Sigmoid colon (tissue), 4 donors: ENCODE data around the gene MRC2.

Experiments
- POLR2AphosphoS5 ChIP-seq, 4 donors: sonication (generic); formaldehyde crosslinking; IDR thresholded peaks; one replicate each; pipeline ENCODE4 v1.6.1; 2017; ENCODE audit warnings: antibody characterized with exemption in 4 of 4
- TF ChIP-seq, protein P1 (sequence below), 4 experiments: fragments of 450-650 bp in 3 of 4; fragments of 200-600 bp in 1 of 4; IDR thresholded peaks; one replicate each; pipeline ENCODE4 v1.5.1; 2016 to 2019; ENCODE audit warnings: antibody characterized with exemption in 4 of 4, mild to moderate bottlenecking in 3 of 4, moderate library complexity in 2 of 4

DNA sequence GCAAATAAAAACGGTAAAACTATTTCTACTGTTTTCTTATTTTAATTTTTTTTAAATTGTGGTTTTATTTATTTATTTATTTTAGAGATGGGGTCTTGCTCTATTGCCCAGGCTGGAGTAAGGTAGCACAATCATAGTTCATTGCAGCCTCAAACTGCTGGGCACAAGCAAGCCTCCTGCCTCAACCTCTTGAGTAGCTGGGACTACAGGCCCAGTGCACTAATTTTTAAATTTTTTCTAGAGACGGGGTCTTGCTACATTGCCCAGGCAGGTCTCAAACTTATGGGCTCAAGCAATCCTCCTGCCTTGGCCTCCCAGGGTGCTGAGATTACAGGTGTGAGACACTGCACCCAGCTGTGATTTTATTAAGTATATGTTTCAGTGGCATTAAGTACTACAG, 46.5 kb upstream of the MRC2 start:
- TF ChIP-seq, protein P1, sequence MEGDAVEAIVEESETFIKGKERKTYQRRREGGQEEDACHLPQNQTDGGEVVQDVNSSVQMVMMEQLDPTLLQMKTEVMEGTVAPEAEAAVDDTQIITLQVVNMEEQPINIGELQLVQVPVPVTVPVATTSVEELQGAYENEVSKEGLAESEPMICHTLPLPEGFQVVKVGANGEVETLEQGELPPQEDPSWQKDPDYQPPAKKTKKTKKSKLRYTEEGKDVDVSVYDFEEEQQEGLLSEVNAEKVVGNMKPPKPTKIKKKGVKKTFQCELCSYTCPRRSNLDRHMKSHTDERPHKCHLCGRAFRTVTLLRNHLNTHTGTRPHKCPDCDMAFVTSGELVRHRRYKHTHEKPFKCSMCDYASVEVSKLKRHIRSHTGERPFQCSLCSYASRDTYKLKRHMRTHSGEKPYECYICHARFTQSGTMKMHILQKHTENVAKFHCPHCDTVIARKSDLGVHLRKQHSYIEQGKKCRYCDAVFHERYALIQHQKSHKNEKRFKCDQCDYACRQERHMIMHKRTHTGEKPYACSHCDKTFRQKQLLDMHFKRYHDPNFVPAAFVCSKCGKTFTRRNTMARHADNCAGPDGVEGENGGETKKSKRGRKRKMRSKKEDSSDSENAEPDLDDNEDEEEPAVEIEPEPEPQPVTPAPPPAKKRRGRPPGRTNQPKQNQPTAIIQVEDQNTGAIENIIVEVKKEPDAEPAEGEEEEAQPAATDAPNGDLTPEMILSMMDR (IDR thresholded peaks at IDR 0.05): no peak
- TF ChIP-seq POLR2AphosphoS5 (IDR thresholded peaks at IDR 0.05): no peak
